ENCODE results near the gene DSE.

DSE gene

GRCh38 chr6:116463301-116463700 lies 92.6 kb downstream of the DSE start:
- H2AK5ac ChIP-seq (ENCODE audit: low read length, severe bottlenecking) = no peak overlapping the region
- no peak overlapping the region for H4K91ac ChIP-seq (ENCODE audit: low read length)
- no peak overlapping the region for H3K14ac ChIP-seq (ENCODE audit: low read length in 2 of 2)
- H3K4me2 ChIP-seq (ENCODE audit: low read length, poor library complexity, severe bottlenecking) = no peak overlapping the region
- no peaks in the 10 kb centered on the region for H3K79me1 ChIP-seq (replicated peaks; ENCODE audit: low read length, poor library complexity, severe bottlenecking)
- no peak overlapping the region for H2BK15ac ChIP-seq (ENCODE audit: low read depth, poor library complexity, severe bottlenecking)
- no peak overlapping the region for H3K23ac ChIP-seq (ENCODE audit: low read length in 2 of 2)
- H4K8ac ChIP-seq (ENCODE audit: low read length) = no peak overlapping the region
- no peak overlapping the region for H2BK5ac ChIP-seq (ENCODE audit: low read depth, low read length, poor library complexity, severe bottlenecking)
- H3K4me1 ChIP-seq (ENCODE audit: control insufficient read depth, insufficient read depth, low read depth, low read length) = peaks cover 8% of the 10 kb centered on the region
- no peak overlapping the region for H3K4me3 ChIP-seq (ENCODE audit: insufficient read depth in 1 of 2, low read depth in 1 of 2, low read length in 2 of 2)
- H2BK120ac ChIP-seq (ENCODE audit: low read depth, low read length) = no peak overlapping the region
- no peaks in the 10 kb centered on the region for H3K9me3 ChIP-seq (ENCODE audit: control insufficient read depth, low read length)
- WGBS = 98% methylated on average over 4 of the region's 4 CpGs
- no peak overlapping the region for H3K27ac ChIP-seq (ENCODE audit: low read length, poor library complexity, severe bottlenecking)
- H3K27me3 ChIP-seq (ENCODE audit: control insufficient read depth in 1 of 2, insufficient read depth in 1 of 2, low read length in 2 of 2) = no peaks in the 10 kb centered on the region
- no peak overlapping the region for H2AFZ ChIP-seq (ENCODE audit: low read depth, low read length)
- no peak overlapping the region for H3K9ac ChIP-seq (ENCODE audit: low read length)
- H3K36me3 ChIP-seq (ENCODE audit: control insufficient read depth in 1 of 2, insufficient read depth in 2 of 2, low read depth in 1 of 2, low read length in 2 of 2) = no peaks in the 10 kb centered on the region
- H3K4ac ChIP-seq (ENCODE audit: low read depth in 1 of 2, low read length in 2 of 2) = no peak overlapping the region
- H2BK12ac ChIP-seq (ENCODE audit: low read length in 2 of 2) = no peak overlapping the region
- no peak for DNase-seq
- H3K18ac ChIP-seq (ENCODE audit: low read depth in 1 of 2, low read length in 2 of 2) = no peak overlapping the region

GRCh38 chr6:116465246-116465645 lies 94.5 kb downstream of the DSE start:
- Histone ChIP-seq H3K9ac (ENCODE audit: low read length) (no peak overlapping the region), H3K18ac (ENCODE audit: low read depth in 1 of 2, low read length in 2 of 2) (no peak overlapping the region), H3K4me2 (ENCODE audit: low read length, poor library complexity, severe bottlenecking) (no peak overlapping the region), H4K8ac (ENCODE audit: low read length) (no peak overlapping the region), H2BK15ac (ENCODE audit: low read depth, poor library complexity, severe bottlenecking) (no peak overlapping the region), H2BK120ac (ENCODE audit: low read depth, low read length) (no peak overlapping the region), H2BK5ac (ENCODE audit: low read depth, low read length, poor library complexity, severe bottlenecking) (no peak overlapping the region), H3K27ac (ENCODE audit: low read length, poor library complexity, severe bottlenecking) (no peak overlapping the region), H3K4me3 (ENCODE audit: insufficient read depth in 1 of 2, low read depth in 1 of 2, low read length in 2 of 2) (no peak overlapping the region), H2BK12ac (ENCODE audit: low read length in 2 of 2) (no peak overlapping the region), H3K36me3 (ENCODE audit: control insufficient read depth in 1 of 2, insufficient read depth in 2 of 2, low read depth in 1 of 2, low read length in 2 of 2) (no peaks in the 10 kb centered on the region), H4K91ac (ENCODE audit: low read length) (no peak overlapping the region), H2AFZ (ENCODE audit: low read depth, low read length) (no peak overlapping the region), H3K4ac (ENCODE audit: low read depth in 1 of 2, low read length in 2 of 2) (no peak overlapping the region), H3K27me3 (ENCODE audit: control insufficient read depth in 1 of 2, insufficient read depth in 1 of 2, low read length in 2 of 2) (no peaks in the 10 kb centered on the region), H2AK5ac (ENCODE audit: low read length, severe bottlenecking) (no peak overlapping the region), H3K4me1 (ENCODE audit: control insufficient read depth, insufficient read depth, low read depth, low read length) (peaks cover 8% of the 10 kb centered on the region), H3K14ac (ENCODE audit: low read length in 2 of 2) (no peak overlapping the region), H3K79me1 (replicated peaks; ENCODE audit: low read length, poor library complexity, severe bottlenecking) (no peaks in the 10 kb centered on the region), H3K23ac (ENCODE audit: low read length in 2 of 2) (no peak overlapping the region), H3K9me3 (ENCODE audit: control insufficient read depth, low read length) (no peaks in the 10 kb centered on the region)
- 95% methylated on average over 5 of the region's 5 CpGs for whole genome bisulfite sequencing
- DNase-seq = no peak

GRCh38 chr6:116467096-116467495 lies 96.3 kb downstream of the DSE start:
- H3K27me3 ChIP-seq (ENCODE audit: control insufficient read depth in 1 of 2, insufficient read depth in 1 of 2, low read length in 2 of 2) = no peaks in the 10 kb centered on the region
- H3K4me2 ChIP-seq (ENCODE audit: low read length, poor library complexity, severe bottlenecking) = no peak overlapping the region
- no peaks in the 10 kb centered on the region for H3K79me1 ChIP-seq (replicated peaks; ENCODE audit: low read length, poor library complexity, severe bottlenecking)
- no peak overlapping the region for H3K14ac ChIP-seq (ENCODE audit: low read length in 2 of 2)
- no peak overlapping the region for H3K4me3 ChIP-seq (ENCODE audit: insufficient read depth in 1 of 2, low read depth in 1 of 2, low read length in 2 of 2)
- no peak for DNase-seq
- H3K18ac ChIP-seq (ENCODE audit: low read depth in 1 of 2, low read length in 2 of 2) = no peak overlapping the region
- no peak overlapping the region for H3K9ac ChIP-seq (ENCODE audit: low read length)
- H3K27ac ChIP-seq (ENCODE audit: low read length, poor library complexity, severe bottlenecking) = no peak overlapping the region
- no peak overlapping the region for H2BK5ac ChIP-seq (ENCODE audit: low read depth, low read length, poor library complexity, severe bottlenecking)
- no peak overlapping the region for H3K4ac ChIP-seq (ENCODE audit: low read depth in 1 of 2, low read length in 2 of 2)
- no peak overlapping the region for H2AK5ac ChIP-seq (ENCODE audit: low read length, severe bottlenecking)
- no peaks in the 10 kb centered on the region for H3K36me3 ChIP-seq (ENCODE audit: control insufficient read depth in 1 of 2, insufficient read depth in 2 of 2, low read depth in 1 of 2, low read length in 2 of 2)
- H3K4me1 ChIP-seq (ENCODE audit: control insufficient read depth, insufficient read depth, low read depth, low read length) = peaks cover 4% of the 10 kb centered on the region
- no peak overlapping the region for H2BK12ac ChIP-seq (ENCODE audit: low read length in 2 of 2)
- no peaks in the 10 kb centered on the region for H3K9me3 ChIP-seq (ENCODE audit: control insufficient read depth, low read length)
- no peak overlapping the region for H2BK15ac ChIP-seq (ENCODE audit: low read depth, poor library complexity, severe bottlenecking)
- no peak overlapping the region for H3K23ac ChIP-seq (ENCODE audit: low read length in 2 of 2)
- no peak overlapping the region for H2BK120ac ChIP-seq (ENCODE audit: low read depth, low read length)
- no peak overlapping the region for H2AFZ ChIP-seq (ENCODE audit: low read depth, low read length)
- 100% methylated on average over 1 of the region's 1 CpG for WGBS
- no peak overlapping the region for H4K91ac ChIP-seq (ENCODE audit: low read length)
- H4K8ac ChIP-seq (ENCODE audit: low read length) = no peak overlapping the region

GRCh38 chr6:116467514-116467913 lies 96.8 kb downstream of the DSE start:
- H2AFZ ChIP-seq (ENCODE audit: low read depth, low read length) = no peak overlapping the region
- H3K27me3 ChIP-seq (ENCODE audit: control insufficient read depth in 1 of 2, insufficient read depth in 1 of 2, low read length in 2 of 2) = no peaks in the 10 kb centered on the region
- H3K4me3 ChIP-seq (ENCODE audit: insufficient read depth in 1 of 2, low read depth in 1 of 2, low read length in 2 of 2) = no peak overlapping the region
- H3K9ac ChIP-seq (ENCODE audit: low read length) = no peak overlapping the region
- no peak overlapping the region for H2BK12ac ChIP-seq (ENCODE audit: low read length in 2 of 2)
- no peak overlapping the region for H3K23ac ChIP-seq (ENCODE audit: low read length in 2 of 2)
- no peak overlapping the region for H2BK15ac ChIP-seq (ENCODE audit: low read depth, poor library complexity, severe bottlenecking)
- no peak overlapping the region for H3K4me2 ChIP-seq (ENCODE audit: low read length, poor library complexity, severe bottlenecking)
- no peak overlapping the region for H2BK120ac ChIP-seq (ENCODE audit: low read depth, low read length)
- no peak overlapping the region for H4K8ac ChIP-seq (ENCODE audit: low read length)
- no peak for DNase-seq
- H3K4ac ChIP-seq (ENCODE audit: low read depth in 1 of 2, low read length in 2 of 2) = no peak overlapping the region
- no peaks in the 10 kb centered on the region for H3K79me1 ChIP-seq (replicated peaks; ENCODE audit: low read length, poor library complexity, severe bottlenecking)
- H4K91ac ChIP-seq (ENCODE audit: low read length) = no peak overlapping the region
- no peak overlapping the region for H3K18ac ChIP-seq (ENCODE audit: low read depth in 1 of 2, low read length in 2 of 2)
- H2AK5ac ChIP-seq (ENCODE audit: low read length, severe bottlenecking) = no peak overlapping the region
- H3K4me1 ChIP-seq (ENCODE audit: control insufficient read depth, insufficient read depth, low read depth, low read length) = peaks cover under 1% of the 10 kb centered on the region
- H3K36me3 ChIP-seq (ENCODE audit: control insufficient read depth in 1 of 2, insufficient read depth in 2 of 2, low read depth in 1 of 2, low read length in 2 of 2) = no peaks in the 10 kb centered on the region
- H2BK5ac ChIP-seq (ENCODE audit: low read depth, low read length, poor library complexity, severe bottlenecking) = no peak overlapping the region
- H3K14ac ChIP-seq (ENCODE audit: low read length in 2 of 2) = no peak overlapping the region
- no peak overlapping the region for H3K27ac ChIP-seq (ENCODE audit: low read length, poor library complexity, severe bottlenecking)
- no peaks in the 10 kb centered on the region for H3K9me3 ChIP-seq (ENCODE audit: control insufficient read depth, low read length)

Data from mesenchymal stem cell (in vitro differentiated cells and primary cell).